GM23338 (cell line): ENCODE measurements around the gene ZCCHC14.

Source experiments
- CREB1 ChIP-seq: fragments of 250-450 bp; sonication (Bioruptor Pico); IDR thresholded peaks from 2 replicates; pipeline ENCODE4 v1.5.0; 2020; ENCODE audit warnings: low read depth, mild to moderate bottlenecking, moderate library complexity
- EZH2 ChIP-seq: fragments of 200-600 bp; sonication (generic); IDR thresholded peaks from one replicate; pipeline ENCODE4 v1.8.0; 2017; ENCODE audit warnings: antibody characterized with exemption, mild to moderate bottlenecking, low read depth; ENCODE audit not compliant: unreplicated experiment
- JUNB ChIP-seq: IDR thresholded peaks from one replicate; pipeline ENCODE4 v1.6.1; 2016; ENCODE audit warnings: antibody characterized with exemption; ENCODE audit not compliant: unreplicated experiment
- POLR2AphosphoS5 ChIP-seq: IDR thresholded peaks from 2 replicates; pipeline ENCODE4 v1.6.1; 2016; ENCODE audit warnings: antibody characterized with exemption, low read depth
- ZNF114 ChIP-seq: fragments of 250-450 bp; sonication (Bioruptor Pico); IDR thresholded peaks from 2 replicates; pipeline ENCODE4 v1.5.0; 2020; ENCODE audit warnings: mild to moderate bottlenecking, moderate library complexity
- TF ChIP-seq, protein P1 (sequence below), 2 experiments: fragments of 200-600 bp in 1 of 2; sonication (generic) in 1 of 2; conservative IDR thresholded peaks; 2 replicates each; pipeline versions ENCODE4 v1.5.1 to v1.6.1; 2016 to 2017; ENCODE audit warnings: antibody characterized with exemption in 2 of 2, low read depth in 2 of 2, mild to moderate bottlenecking in 2 of 2, moderate library complexity in 1 of 2
- TF ChIP-seq, protein P2 (sequence below): IDR thresholded peaks from one replicate; pipeline ENCODE4 v1.6.1; 2018; ENCODE audit warnings: antibody characterized with exemption; ENCODE audit not compliant: unreplicated experiment

DNA sequence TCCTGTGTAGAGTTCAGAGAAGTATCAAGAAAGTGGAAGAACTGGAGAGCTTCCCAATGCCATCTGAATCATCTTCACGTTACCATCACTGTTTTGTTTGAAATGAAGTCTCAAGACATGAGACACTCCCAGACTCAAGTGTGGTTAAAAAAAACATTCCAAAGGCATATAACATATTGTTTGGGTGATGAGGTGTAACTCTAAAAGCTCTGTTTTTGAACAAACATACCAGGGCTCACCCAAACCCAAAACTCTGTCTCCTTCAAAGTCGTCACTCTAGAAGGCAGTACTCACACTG lies 6.3 kb upstream of the ZCCHC14 start:
- TF ChIP-seq, protein P1, sequence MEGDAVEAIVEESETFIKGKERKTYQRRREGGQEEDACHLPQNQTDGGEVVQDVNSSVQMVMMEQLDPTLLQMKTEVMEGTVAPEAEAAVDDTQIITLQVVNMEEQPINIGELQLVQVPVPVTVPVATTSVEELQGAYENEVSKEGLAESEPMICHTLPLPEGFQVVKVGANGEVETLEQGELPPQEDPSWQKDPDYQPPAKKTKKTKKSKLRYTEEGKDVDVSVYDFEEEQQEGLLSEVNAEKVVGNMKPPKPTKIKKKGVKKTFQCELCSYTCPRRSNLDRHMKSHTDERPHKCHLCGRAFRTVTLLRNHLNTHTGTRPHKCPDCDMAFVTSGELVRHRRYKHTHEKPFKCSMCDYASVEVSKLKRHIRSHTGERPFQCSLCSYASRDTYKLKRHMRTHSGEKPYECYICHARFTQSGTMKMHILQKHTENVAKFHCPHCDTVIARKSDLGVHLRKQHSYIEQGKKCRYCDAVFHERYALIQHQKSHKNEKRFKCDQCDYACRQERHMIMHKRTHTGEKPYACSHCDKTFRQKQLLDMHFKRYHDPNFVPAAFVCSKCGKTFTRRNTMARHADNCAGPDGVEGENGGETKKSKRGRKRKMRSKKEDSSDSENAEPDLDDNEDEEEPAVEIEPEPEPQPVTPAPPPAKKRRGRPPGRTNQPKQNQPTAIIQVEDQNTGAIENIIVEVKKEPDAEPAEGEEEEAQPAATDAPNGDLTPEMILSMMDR (conservative IDR thresholded peaks at IDR 0.05; ENCODE audit: low read depth in 2 of 2), result no peak
- no peak for TF ChIP-seq EZH2
- no peak for TF ChIP-seq JUNB
- TF ChIP-seq CREB1 (CRISPR knock-in tag), result no peak
- no peak for TF ChIP-seq ZNF114
- TF ChIP-seq POLR2AphosphoS5, result no peak
- TF ChIP-seq, protein P2, sequence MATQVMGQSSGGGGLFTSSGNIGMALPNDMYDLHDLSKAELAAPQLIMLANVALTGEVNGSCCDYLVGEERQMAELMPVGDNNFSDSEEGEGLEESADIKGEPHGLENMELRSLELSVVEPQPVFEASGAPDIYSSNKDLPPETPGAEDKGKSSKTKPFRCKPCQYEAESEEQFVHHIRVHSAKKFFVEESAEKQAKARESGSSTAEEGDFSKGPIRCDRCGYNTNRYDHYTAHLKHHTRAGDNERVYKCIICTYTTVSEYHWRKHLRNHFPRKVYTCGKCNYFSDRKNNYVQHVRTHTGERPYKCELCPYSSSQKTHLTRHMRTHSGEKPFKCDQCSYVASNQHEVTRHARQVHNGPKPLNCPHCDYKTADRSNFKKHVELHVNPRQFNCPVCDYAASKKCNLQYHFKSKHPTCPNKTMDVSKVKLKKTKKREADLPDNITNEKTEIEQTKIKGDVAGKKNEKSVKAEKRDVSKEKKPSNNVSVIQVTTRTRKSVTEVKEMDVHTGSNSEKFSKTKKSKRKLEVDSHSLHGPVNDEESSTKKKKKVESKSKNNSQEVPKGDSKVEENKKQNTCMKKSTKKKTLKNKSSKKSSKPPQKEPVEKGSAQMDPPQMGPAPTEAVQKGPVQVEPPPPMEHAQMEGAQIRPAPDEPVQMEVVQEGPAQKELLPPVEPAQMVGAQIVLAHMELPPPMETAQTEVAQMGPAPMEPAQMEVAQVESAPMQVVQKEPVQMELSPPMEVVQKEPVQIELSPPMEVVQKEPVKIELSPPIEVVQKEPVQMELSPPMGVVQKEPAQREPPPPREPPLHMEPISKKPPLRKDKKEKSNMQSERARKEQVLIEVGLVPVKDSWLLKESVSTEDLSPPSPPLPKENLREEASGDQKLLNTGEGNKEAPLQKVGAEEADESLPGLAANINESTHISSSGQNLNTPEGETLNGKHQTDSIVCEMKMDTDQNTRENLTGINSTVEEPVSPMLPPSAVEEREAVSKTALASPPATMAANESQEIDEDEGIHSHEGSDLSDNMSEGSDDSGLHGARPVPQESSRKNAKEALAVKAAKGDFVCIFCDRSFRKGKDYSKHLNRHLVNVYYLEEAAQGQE, result no peak
